GM18868 (cell line): Measurements from ENCODE around the gene CDA.
A peak's percentile ranks its signal among the peaks of the same experiment; 100 is the strongest.

Experiments
- ATAC-seq: cut with Tn5 transposase; IDR thresholded peaks from one replicate; pipeline ENCODE4 v1.9.1; 2021; ENCODE audit warnings: mild to moderate bottlenecking, moderate library complexity; ENCODE audit not compliant: unreplicated experiment

The CDA gene

GRCh38 chr1:20615946-20616846 lies 27.3 kb downstream of the CDA start:
- no peak for ATAC-seq

GRCh38 chr1:20616847-20617487 lies 28.1 kb downstream of the CDA start:
- ATAC-seq = no peak

- no peak for ATAC-seq
Measured at GRCh38 chr1:20618550-20618949, 29.7 kb downstream of the CDA start.

GRCh38 chr1:20619999-20620398 lies 31.1 kb downstream of the CDA start:
- no peak for ATAC-seq

GRCh38 chr1:20621012-20621411 lies 32.1 kb downstream of the CDA start:
- ATAC-seq = no peak

- ATAC-seq = no peak
Measured at GRCh38 chr1:20624709-20625108, 35.8 kb downstream of the CDA start.

GRCh38 chr1:20625176-20626097 lies 36.5 kb downstream of the CDA start:
- ATAC-seq = no peak

GRCh38 chr1:20626098-20626427 lies 37.2 kb downstream of the CDA start:
- no peak for ATAC-seq

- no peak for ATAC-seq
Measured at GRCh38 chr1:20626524-20626923, 37.6 kb downstream of the CDA start.

- ATAC-seq = no peak
Measured at GRCh38 chr1:20630729-20631128, 41.8 kb downstream of the CDA start.

- ATAC-seq = no peak
Measured at GRCh38 chr1:20632386-20632785, 43.5 kb downstream of the CDA start.

GRCh38 chr1:20633190-20634064 lies 44.5 kb downstream of the CDA start, which contains the start of gene PINK1:
Gene PINK1 (plus strand): TSS chr1:20633458. CDS start chr1:20633549, 91 bp downstream.
- ATAC-seq = peak; percentile 59

GRCh38 chr1:20634065-20634593 lies 45.2 kb downstream of the CDA start:
- no peak for ATAC-seq

- no peak for ATAC-seq
Measured at GRCh38 chr1:20634594-20635084, 45.7 kb downstream of the CDA start.

- no peak for ATAC-seq
Measured at GRCh38 chr1:20636785-20637347, 48.0 kb downstream of the CDA start.

- ATAC-seq = no peak
Measured at GRCh38 chr1:20640183-20640597, 51.3 kb downstream of the CDA start.

GRCh38 chr1:20641975-20642374 lies 53.1 kb downstream of the CDA start:
- ATAC-seq = no peak

- ATAC-seq = no peak
Measured at GRCh38 chr1:20643080-20643479, 54.2 kb downstream of the CDA start.

GRCh38 chr1:20644416-20644815 lies 55.5 kb downstream of the CDA start:
- no peak for ATAC-seq
